NCI-H524 treated with DMSO at 0.1 percent for 48 hours (cell line): ENCODE measurements around the gene LRP8.
"Not testable (repeated sequence)": the region's sequence is repeated elsewhere in the genome, so short reads cannot be mapped to it uniquely, and the experiment has no call there.

Source experiments
- DNase-seq: peaks from one replicate; lab custom pipeline; 2025; lab: John Stamatoyannopoulos, UW

The LRP8 gene

DNA sequence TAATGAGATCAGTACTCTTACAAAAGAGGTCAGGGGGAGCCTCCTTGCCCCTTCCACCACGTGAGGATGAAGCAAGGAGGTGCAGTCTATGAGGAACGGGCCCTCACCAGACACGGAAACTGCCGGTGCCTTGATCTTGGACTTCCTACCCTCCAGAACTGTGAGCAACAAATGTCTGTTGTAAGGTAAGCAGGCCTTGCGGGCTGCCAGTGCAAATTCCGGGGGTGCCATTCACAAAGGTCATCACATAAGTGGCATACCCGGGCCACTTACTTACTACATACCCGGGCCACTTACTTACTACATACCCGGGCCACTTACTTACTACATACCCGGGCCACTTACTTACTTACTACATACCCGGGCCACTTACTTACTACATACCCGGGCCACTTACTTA, 44.7 kb downstream of the LRP8 start:
- not testable (repeated sequence) for DNase-seq

- no peak for DNase-seq
Observed at GRCh38 chr1:53281133-53281532, 46.7 kb downstream of the LRP8 start.

- no peak for DNase-seq
Observed at GRCh38 chr1:53280496-53280895, 47.4 kb downstream of the LRP8 start.

DNA sequence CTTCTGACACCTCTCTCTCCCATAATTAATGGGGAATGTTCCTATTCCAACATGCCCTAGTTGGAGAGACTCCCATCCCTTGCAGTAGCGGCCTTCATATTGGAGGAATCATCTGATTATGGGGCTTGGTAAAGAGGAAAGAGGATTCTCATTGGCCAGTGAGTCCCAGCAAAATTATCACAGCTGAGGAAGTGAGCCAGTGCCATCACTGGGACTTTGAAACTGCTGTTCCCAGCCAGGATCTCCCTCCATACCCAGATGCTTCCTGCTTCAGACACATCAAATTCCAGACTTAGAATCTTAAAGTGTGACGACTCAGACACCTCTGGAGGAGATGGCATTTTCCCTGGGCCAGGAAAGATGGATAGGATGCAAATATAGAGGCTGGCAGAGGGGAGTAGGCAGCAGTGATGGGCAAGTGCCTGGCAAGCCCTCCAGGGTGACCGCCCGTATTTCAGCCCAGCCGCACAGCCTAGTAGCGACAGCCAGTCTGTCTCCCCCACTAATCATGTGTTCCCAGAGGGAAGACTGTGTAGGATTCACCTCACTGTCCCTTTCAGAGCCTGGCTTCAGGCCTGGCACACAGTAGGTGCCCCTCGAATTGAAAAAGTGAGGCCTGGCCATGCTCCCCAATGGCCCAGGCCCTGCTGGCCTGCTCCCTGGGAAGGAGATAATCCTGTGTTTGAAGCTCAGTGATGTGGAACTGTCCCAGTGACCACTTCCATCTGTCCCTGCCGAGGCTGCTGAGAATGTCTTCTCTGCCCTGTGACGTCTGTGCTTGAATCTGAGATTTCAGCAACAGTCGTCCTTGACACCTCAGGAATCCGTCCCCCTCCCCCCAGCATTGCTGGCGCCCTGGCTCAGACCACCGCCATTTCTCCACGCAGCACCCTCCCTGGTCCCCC, 48.3 kb downstream of the LRP8 start:
- peak; percentile 22 for DNase-seq

DNA sequence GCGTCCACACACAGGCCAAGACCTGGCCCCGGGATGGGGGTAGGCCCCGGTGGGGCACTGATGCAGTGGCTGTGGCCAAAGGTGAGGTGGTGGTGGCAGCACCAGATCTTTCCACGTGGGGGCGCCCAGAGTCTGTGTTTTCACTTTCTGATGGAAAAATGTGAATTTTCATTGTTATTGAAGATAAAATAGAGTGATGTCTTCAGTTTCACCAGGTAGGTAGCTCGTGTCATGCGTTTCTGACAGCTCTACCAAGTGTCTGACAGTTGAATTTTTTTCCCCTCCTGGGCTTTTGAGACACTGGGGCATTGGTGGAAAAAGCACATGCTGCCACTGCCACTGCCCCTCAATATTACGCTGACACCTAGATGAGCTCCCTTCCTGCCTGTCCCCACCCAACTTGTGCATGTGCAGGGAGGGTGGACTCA, 49.6 kb downstream of the LRP8 start:
- DNase-seq = no peak

GRCh38 chr1:53277326-53277725, 50.5 kb downstream of the LRP8 start:
- no peak for DNase-seq

GRCh38 chr1:53276902-53277281, 51.0 kb downstream of the LRP8 start:
- DNase-seq = no peak

DNA sequence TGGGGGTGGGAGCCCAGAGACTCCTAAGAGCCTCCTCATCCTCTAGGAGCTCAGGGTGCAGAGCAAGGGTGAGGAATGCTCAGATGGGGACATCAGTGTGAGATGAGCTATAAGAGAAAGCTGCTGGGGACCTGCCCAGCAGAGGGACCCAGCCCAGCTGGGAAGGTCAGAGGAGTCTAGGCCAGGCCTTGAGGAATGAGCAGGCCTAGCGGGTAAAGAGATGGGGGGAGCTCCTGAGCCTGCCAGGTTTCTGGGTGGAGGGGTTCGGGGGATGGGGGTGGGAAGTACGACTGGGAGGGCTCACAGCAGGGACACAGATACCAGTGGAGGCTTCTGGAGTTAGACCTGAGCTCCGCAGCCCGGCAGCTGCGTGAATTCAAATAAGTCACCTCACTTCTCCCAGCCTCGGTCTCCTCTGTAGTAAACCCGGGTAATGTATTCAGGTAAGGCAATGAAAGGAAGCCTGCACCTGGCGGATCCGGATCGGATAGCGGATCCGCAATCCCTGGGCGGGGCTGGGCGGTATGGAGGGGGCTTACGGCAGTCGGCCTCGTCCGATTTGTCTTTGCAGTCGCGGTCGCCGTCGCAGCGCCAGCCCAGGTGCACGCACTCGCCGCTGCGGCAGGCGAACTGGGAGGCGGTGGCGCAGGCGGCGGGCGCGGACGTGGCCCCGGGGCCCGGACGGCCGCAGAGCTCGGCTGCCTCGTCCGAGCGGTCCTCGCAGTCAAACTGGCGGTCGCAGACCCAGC, 51.5 kb downstream of the LRP8 start:
- no peak for DNase-seq

DNA sequence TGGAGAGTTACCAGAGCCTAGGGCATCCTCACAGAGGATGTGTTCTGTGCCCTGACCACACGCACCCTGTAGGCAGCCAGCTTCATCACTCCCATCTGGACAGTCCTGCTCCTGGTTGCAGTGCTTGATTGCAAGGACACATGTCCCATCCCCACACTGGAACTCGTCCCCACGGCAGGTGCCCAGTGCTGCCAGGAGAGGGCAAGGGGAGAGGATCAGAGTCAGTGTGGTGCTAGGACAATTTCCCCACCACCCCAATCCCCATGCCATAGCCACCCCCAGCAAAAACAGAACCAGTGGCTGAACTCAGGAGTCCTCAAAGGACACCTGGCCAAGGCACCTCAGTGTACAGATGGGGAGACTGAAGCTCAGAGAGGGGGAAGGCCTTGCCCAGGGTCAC, 52.3 kb downstream of the LRP8 start:
- DNase-seq = no peak

DNA sequence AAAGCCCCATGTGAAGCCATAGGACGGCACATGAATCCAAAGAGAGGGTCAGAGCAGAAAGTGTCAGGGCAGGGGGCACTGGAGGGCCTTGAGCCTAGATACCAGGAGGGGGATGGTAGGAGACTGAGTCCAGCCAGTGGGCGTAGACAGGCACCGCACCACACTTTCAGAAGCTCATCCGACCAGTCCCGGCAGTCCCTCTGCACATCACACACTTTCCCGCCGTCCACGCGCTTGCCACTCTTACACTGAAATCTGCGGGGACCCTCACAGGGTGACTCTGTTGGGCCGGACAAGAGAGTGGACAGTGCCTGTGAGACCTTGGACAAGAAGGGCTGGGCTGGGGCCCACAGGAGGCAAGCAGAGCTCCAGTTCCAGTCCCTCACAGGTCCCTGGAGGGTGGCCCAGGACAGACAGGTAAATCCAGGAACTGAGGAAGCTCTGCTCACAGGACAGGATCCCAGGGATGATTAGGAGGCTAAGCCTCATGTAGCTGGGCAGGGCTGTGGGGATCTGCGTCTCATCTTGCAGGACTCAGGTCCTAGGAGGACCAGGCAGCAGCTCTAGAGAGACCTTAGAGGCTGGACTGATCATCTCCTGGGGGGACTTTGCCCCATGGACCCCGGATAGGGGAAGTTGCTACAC, 53.2 kb downstream of the LRP8 start:
- no peak for DNase-seq

DNA sequence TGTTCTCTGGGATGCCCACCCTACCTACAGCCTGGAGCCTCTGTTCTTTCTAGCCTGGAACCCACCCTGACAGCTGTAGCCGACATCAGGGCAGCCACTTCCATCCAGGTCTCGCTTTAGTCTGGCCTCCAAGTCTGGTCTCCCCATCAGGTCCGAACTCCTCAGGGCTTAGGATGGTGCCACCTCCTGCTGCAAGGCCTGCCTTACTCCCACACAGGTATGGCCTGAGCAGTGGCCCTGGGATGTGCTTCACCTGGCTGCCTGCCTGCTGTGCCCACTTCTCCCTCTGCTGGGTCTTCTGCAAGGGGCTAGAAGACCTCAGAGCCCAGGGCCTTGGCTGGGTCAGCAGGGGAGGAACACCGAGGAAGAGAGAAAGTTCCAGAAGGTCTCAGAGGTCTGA, 53.8 kb downstream of the LRP8 start:
- DNase-seq = no peak

- DNase-seq = no peak
Observed at GRCh38 chr1:53273526-53273925, 54.3 kb downstream of the LRP8 start.

- DNase-seq = no peak
Observed at GRCh38 chr1:53272349-53272748, 55.5 kb downstream of the LRP8 start.

GRCh38 chr1:53271446-53272090, 56.3 kb downstream of the LRP8 start:
- DNase-seq = no peak

- no peak for DNase-seq
Observed at GRCh38 chr1:53270873-53271272, 57.0 kb downstream of the LRP8 start.

DNA sequence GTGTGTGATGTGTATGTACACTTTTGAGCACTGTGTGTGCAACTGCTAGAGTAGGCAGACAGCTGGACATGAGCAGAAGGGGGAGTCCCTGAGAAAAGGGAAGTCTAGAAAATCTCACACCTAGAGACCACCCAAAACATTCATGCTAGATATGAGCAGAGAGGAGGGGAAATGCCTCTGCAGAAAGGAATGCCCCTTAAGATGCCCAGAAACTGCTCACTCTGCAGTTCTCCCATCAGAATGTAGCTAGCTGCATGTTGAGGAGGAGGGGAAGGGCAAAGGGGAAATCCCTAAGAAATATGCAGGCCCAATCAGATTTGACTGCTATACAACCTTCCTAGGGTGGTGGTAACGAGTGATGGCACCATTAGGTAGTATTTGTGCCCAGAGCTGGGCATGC, 57.8 kb downstream of the LRP8 start:
- no peak for DNase-seq

DNA sequence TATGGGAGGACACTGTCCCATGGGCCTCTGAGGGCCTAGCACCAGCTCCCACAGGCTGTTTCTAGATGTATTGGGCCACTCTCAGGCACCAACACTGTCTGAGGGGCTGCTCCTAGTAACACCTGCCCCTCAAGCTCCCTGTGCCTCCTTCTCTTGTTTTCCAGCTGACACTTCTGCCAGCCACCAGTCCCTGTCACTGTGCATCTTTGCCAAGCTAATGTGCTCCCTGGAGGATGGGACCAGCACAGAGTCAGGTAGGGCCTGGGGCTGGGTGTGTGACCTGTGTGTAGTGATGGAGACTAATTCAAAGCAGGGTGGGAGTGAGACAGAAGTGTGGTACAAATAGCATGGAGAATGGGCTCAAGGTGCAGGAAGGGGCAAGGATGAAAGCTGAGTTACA, 60.1 kb downstream of the LRP8 start:
- DNase-seq = no peak

GRCh38 chr1:53266038-53266437, 61.8 kb downstream of the LRP8 start:
- DNase-seq = no peak

- no peak for DNase-seq
Observed at GRCh38 chr1:53265581-53265980, 62.3 kb downstream of the LRP8 start.

DNA sequence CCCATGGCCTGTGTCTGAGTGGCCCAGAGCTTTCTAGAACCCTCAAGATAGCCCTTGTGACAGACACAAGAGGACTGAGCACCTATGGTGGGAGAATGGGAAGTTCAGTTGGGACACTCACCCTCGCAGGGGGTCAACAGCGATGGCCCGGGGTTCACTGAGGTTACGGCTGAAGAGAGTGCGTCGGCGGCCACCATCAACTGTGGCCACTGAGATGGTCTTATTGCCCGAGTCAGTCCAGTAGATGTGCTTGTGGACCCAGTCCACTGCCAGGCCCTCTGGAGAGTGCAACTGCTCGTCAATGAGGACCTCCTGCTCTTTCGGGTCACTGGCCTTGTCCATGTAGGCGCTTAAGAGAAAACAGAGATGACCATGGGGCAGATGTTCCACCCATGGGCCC, 63.8 kb downstream of the LRP8 start:
- DNase-seq = no peak

GRCh38 chr1:53262000-53262399, 65.9 kb downstream of the LRP8 start:
- no peak for DNase-seq

DNA sequence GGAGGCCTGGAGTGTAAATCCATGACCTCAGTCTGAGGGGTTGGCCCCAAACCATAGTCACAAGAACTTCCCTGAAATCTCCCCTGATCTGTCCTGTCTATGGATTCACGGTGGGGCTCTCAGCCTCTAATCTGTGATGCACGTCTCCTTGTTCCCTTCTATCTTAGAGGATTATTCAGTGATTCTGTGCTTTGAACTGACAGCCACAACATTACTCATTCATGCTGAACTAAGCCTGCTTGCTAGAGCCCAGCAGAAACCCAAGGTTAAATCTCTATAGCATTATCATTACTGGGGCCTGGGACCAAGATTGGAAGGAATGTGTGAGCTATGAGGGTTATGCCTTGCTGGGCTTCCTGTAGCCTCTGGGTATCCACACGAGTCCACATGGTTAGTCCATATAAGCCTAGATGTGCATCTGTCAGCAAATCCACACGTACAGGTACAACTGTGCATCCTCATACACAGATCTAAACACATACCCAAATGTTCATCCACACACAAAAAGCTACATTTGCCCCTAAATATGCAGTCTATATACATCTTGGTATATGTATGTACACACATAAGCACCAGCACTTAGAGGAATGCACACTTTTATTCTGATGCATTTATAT, 67.1 kb downstream of the LRP8 start:
- no peak for DNase-seq
